ENCODE measurements around the gene POTEG.
"Not testable (repeated sequence)": the region's sequence is repeated elsewhere in the genome, so short reads cannot be mapped to it uniquely, and the experiment has no call there.

- TF ChIP-seq, protein P1, sequence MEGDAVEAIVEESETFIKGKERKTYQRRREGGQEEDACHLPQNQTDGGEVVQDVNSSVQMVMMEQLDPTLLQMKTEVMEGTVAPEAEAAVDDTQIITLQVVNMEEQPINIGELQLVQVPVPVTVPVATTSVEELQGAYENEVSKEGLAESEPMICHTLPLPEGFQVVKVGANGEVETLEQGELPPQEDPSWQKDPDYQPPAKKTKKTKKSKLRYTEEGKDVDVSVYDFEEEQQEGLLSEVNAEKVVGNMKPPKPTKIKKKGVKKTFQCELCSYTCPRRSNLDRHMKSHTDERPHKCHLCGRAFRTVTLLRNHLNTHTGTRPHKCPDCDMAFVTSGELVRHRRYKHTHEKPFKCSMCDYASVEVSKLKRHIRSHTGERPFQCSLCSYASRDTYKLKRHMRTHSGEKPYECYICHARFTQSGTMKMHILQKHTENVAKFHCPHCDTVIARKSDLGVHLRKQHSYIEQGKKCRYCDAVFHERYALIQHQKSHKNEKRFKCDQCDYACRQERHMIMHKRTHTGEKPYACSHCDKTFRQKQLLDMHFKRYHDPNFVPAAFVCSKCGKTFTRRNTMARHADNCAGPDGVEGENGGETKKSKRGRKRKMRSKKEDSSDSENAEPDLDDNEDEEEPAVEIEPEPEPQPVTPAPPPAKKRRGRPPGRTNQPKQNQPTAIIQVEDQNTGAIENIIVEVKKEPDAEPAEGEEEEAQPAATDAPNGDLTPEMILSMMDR (IDR thresholded peaks at IDR 0.05) = not testable (repeated sequence)
- TF ChIP-seq POLR2A (IDR thresholded peaks at IDR 0.05) = not testable (repeated sequence)
Measured at GRCh38 chr14:19362803-19363202, 71.3 kb downstream of the POTEG start.

All from adrenal gland (tissue), 5 donors.